Gastroesophageal sphincter (tissue), 4 donors: ENCODE data around the gene MIGA1. TPM values are rescaled to one million over a fixed set of nuclear protein-coding genes. Genes with fewer than 3 reads are reported as not detected.
"Not testable (repeated sequence)": the region's sequence is repeated elsewhere in the genome, so short reads cannot be mapped to it uniquely, and the experiment has no call there.

ENCODE experiments used
- ATAC-seq: fragments of 150-250 bp; one replicate; pipeline ENCODE4 v1.9.1; 2016; ENCODE audit warnings: mild to moderate bottlenecking, moderate library complexity
- H3K27ac ChIP-seq, 4 donors: fragments of 200-600 bp; sonication (generic) in 3 of 4; 1 replicate in 3 of 4; 2 replicates in 1 of 4; pipeline ENCODE4 v1.5.1; 2016 to 2019
- H3K27me3 ChIP-seq: fragments of 200-600 bp; sonication (generic); one replicate; pipeline ENCODE4 v1.5.1; 2019
- H3K36me3 ChIP-seq, 2 donors: fragments of 200-600 bp; sonication (generic); one replicate each; pipeline ENCODE4 v1.5.1; 2019; ENCODE audit warnings: control low read depth in 1 of 2
- H3K4me1 ChIP-seq, 3 donors: fragments of 200-600 bp; sonication (generic); 1 replicate in 2 of 3; 2 replicates in 1 of 3; pipeline ENCODE4 v1.5.1; 2016 to 2019; ENCODE audit warnings: control low read depth in 2 of 3
- H3K4me3 ChIP-seq, 2 donors: fragments of 200-600 bp; sonication (generic); one replicate each; pipeline ENCODE4 v1.5.1; 2019; ENCODE audit warnings: mild to moderate bottlenecking in 1 of 2, moderate library complexity in 1 of 2
- H3K9me3 ChIP-seq, 3 donors: fragments of 200-600 bp; sonication (generic); one replicate each; pipeline ENCODE4 v1.5.1; 2017 to 2019; ENCODE audit warnings: control low read depth in 2 of 3
- CTCF ChIP-seq, 4 experiments: fragments of 200-600 bp in 2 of 4; fragments of 450-650 bp in 2 of 4; sonication (generic) in 1 of 4; IDR thresholded peaks; one replicate each; pipeline ENCODE4 v1.5.1; 2017 to 2019; ENCODE audit warnings: antibody characterized with exemption in 4 of 4, mild to moderate bottlenecking in 2 of 4, moderate library complexity in 2 of 4
- EP300 ChIP-seq: sonication (generic); formaldehyde crosslinking; IDR thresholded peaks from one replicate; pipeline ENCODE4 v1.6.1; 2017; ENCODE audit warnings: antibody characterized with exemption, mild to moderate bottlenecking
- POLR2A ChIP-seq, 2 donors: fragments of 450-650 bp; IDR thresholded peaks; one replicate each; pipeline ENCODE4 v1.6.1; 2017; ENCODE audit warnings: antibody characterized with exemption in 2 of 2, mild to moderate bottlenecking in 2 of 2, moderate library complexity in 1 of 2
- POLR2AphosphoS5 ChIP-seq: sonication (generic); formaldehyde crosslinking; IDR thresholded peaks from one replicate; pipeline ENCODE4 v1.6.1; 2017; ENCODE audit warnings: antibody characterized with exemption
- WGBS, 2 donors: methylation state at CpG; one replicate each; pipeline ENCODE4 v1.1.5; 2018; ENCODE audit warnings: low coverage in 1 of 2; 5-methylcytosine and 5-hydroxymethylcytosine counted together
- total RNA-seq, 4 donors: library from RNA; depleted of rRNA; stranded (reverse); fragments of >200 nt; gene quantifications; one replicate each; pipeline ENCODE4 v1.1.0, GENCODE V29; 2016

The MIGA1 gene
- total RNA-seq, 4 donors from 2014 or later: 13.8 to 22.3 (median 20.6) TPM

GRCh38 chr1:77905603-77906002 lies 126.2 kb downstream of the MIGA1 start:
- Histone ChIP-seq H3K4me1 (peaks cover 0 to 54% (median 2%) of the 10 kb centered on the region in 3 donors), H3K36me3 (peaks cover 0 to 13% of the 10 kb centered on the region in 2 donors), H3K9me3 (no peaks in the 10 kb centered on the region), H3K27ac (no peak overlapping the region), H3K4me3 (no peak overlapping the region), H3K27me3 (no peaks in the 10 kb centered on the region)
- no peak for TF ChIP-seq CTCF (IDR thresholded peaks at IDR 0.05)
- TF ChIP-seq POLR2A (IDR thresholded peaks at IDR 0.05): no peak
- TF ChIP-seq EP300: no peak
- no peak for TF ChIP-seq POLR2AphosphoS5
- 82 to 89% methylated on average over 1 of the region's 1 CpG for WGBS, 2 donors
- no peak for ATAC-seq

DNA sequence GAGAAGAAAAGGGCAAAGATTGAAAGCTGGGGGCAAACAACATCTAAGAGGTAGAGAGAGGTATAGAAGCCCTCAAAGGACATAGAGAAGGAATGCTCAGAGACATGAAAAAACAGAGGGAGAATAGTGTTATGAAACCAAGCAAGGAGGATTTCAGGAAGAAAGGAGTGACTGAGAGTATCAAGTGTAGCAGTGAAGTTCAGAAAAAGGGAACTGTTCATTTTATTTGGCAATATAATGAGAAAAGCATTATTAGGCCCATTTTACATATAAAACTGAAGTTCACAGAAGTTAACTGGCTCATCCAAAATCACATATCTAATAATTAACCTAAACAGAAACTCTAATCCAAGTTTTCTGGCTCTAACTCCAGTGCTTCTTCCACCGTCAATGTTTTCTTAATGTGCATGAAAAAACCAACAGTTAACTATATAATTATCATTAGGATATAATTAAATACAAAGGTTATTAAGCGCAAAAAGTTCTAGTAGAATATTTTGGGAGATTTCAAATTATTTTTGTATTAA lies 126.6 kb downstream of the MIGA1 start:
- Histone ChIP-seq H3K4me3 (no peak overlapping the region), H3K4me1 (peaks cover 0 to 49% (median 2%) of the 10 kb centered on the region in 3 donors), H3K27me3 (no peaks in the 10 kb centered on the region), H3K27ac (no peak overlapping the region), H3K9me3 (no peaks in the 10 kb centered on the region), H3K36me3 (peaks cover 0 to 15% of the 10 kb centered on the region in 2 donors)
- TF ChIP-seq POLR2A (IDR thresholded peaks at IDR 0.05) (no peak), EP300 (no peak), POLR2AphosphoS5 (no peak), CTCF (IDR thresholded peaks at IDR 0.05) (no peak)
- ATAC-seq: no peak
- WGBS, 2 donors: 59 to 64% methylated on average over 2 of the region's 2 CpGs

DNA sequence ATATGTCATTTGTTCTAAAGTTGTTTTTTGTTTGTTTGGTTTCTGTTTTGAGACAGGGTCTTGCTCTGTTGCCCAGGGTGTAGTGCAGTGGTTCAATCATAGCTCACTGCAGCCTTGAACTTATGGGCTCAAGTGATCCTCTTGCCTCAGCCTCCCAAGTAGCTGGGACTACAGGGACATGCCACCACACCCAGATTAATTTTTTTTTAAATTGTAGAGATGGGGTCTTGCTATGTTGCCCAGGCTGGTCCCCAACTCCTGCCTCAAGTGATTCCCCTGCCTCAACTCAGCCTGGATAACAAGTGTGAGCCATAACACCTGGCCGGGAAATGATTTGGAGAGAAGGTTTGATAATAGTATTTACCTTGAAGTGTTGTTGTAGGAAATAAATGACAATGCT lies 127.2 kb downstream of the MIGA1 start:
- TF ChIP-seq EP300: no peak
- TF ChIP-seq POLR2A (IDR thresholded peaks at IDR 0.05): no peak
- no peak for TF ChIP-seq CTCF (IDR thresholded peaks at IDR 0.05)
- TF ChIP-seq POLR2AphosphoS5: no peak
- peaks cover 0 to 44% (median 2%) of the 10 kb centered on the region in 3 donors for H3K4me1 ChIP-seq
- H3K9me3 ChIP-seq: no peaks in the 10 kb centered on the region
- no peaks in the 10 kb centered on the region for H3K27me3 ChIP-seq
- no peak overlapping the region for H3K4me3 ChIP-seq
- 83 to 100% methylated on average over 1 of the region's 1 CpG for WGBS, 2 donors
- H3K27ac ChIP-seq: no peak overlapping the region
- peaks cover 0 to 17% of the 10 kb centered on the region in 2 donors for H3K36me3 ChIP-seq
- no peak for ATAC-seq

DNA sequence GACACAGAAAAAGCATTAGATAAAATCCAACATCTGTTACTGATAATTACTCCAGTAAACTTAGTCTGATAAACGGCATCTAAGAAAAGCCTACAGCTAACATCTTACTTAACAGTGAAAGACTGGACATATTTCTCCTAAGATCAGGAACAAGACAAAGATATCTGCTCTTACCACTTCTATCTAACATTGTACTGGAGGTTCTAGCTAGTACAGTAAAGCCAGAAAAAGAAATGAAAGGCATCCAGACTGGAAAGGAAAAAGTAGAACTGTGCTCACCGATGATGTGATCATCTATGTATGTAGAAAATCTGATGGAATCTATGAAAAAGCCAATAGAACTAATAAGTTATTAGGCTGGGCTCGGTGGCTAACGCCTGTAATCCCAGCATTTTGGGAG lies 130.7 kb downstream of the MIGA1 start:
- Histone ChIP-seq H3K4me3 (no peak overlapping the region), H3K36me3 (peaks cover 0 to 11% of the 10 kb centered on the region in 2 donors), H3K27ac (no peak overlapping the region), H3K4me1 (peaks cover 0 to 23% (median 0%) of the 10 kb centered on the region in 3 donors), H3K9me3 (no peaks in the 10 kb centered on the region), H3K27me3 (no peaks in the 10 kb centered on the region)
- TF ChIP-seq CTCF (IDR thresholded peaks at IDR 0.05) (no peak), EP300 (no peak), POLR2AphosphoS5 (no peak), POLR2A (IDR thresholded peaks at IDR 0.05) (no peak)
- ATAC-seq: no peak
- WGBS, 2 donors: 86 to 88% methylated on average over 3 to 4 of the region's 4 CpGs

- 84 to 86% methylated on average over 5 of the region's 5 CpGs for WGBS, 2 donors
- H3K4me3 ChIP-seq, H3K4me1 ChIP-seq, ATAC-seq, H3K9me3 ChIP-seq, H3K27ac ChIP-seq, H3K27me3 ChIP-seq: not testable (repeated sequence)
- H3K36me3 ChIP-seq: peaks cover 5 to 77% of the 10 kb centered on the region in 2 donors
Observed at GRCh38 chr1:77918918-77919317, 139.5 kb downstream of the MIGA1 start.
